ENCODE measurements around the gene CCDC88C. TPM values are rescaled to one million over a fixed set of nuclear protein-coding genes. Genes with fewer than 3 reads are reported as not detected.

The CCDC88C gene
- total RNA-seq, 2 experiments from 2014 or later: 206 to 209 TPM

- H3K27ac Mint-ChIP-seq: peak overlapping the region; percentile 81
- H3K4me3 Mint-ChIP-seq: peak overlapping the region; percentile 25
- H3K9me3 Mint-ChIP-seq: no peaks in the 10 kb centered on the region
- DNase-seq (no peak), ATAC-seq (ENCODE audit: low read depth) (no peak)
- POLR2A ChIA-PET: interaction anchor here (1.0 to 5.5 kb wide), 5 partner anchors 9 to 90 kb away, joined by 3 to 72 read pairs (median 19); partner anchors contain the start of gene CCDC88C
- peaks cover 77% of the 10 kb centered on the region for H3K4me1 Mint-ChIP-seq
- no peaks in the 10 kb centered on the region for H3K27me3 Mint-ChIP-seq
- peaks cover 40% of the 10 kb centered on the region for H3K36me3 Mint-ChIP-seq
Observed at GRCh38 chr14:91326514-91327249, 90.9 kb downstream of the CCDC88C start.

DNA sequence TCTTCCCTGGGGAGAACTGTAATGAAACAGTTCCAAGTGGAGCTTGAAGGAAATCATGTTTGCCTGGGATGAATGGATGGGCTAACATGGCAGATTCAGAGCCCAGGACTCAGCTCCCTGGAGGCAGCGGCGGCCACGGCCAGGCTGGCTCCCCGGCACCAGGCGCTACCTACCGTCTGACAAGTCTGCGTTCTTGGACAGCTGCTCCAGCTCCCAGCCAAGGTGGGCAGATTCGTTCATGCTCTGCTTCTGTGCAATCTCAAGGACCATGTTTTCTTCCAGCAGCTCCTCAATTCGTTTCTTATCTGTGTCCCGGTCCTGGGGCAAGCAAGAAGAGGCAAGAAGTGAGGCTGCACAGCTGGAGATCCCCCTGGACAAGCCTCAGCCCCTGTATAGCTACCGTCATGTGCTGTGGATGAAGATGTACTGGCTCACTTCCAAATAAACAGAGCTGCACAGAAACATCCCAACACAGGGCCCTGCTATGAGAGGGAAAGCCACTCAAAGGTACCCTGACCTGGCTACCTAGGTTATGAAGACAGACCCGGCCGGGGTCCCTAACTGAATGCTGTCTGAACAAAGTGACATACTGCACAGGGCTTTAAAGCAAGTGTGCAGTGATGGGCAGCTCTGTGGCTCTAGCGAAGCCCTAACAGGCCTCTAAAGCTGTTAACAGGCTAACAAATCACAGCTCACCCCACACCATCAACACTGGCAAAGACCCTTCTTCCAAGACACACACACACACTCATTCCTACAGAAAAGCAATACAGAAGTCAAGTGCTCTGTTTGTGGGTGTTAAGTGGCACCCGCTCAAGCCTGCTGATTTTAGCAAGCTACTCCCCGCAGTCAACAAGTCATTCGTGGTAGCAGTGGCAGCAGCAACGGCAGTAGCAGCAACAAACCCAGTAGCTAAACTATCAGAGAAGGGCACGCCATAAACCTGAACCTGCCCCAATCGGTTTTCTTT is 92.7 kb downstream of the CCDC88C start:
- DNase-seq (no peak), ATAC-seq (ENCODE audit: low read depth) (no peak)
- Mint-ChIP-seq H3K4me1 (peaks cover 60% of the 10 kb centered on the region), H3K9me3 (no peaks in the 10 kb centered on the region), H3K27me3 (no peaks in the 10 kb centered on the region), H3K4me3 (peak overlapping the region; percentile 37), H3K27ac (peak overlapping the region; percentile 95), H3K36me3 (peaks cover 39% of the 10 kb centered on the region)
- POLR2A ChIA-PET: interaction anchor here (0.8 to 5.5 kb wide), 8 partner anchors 9 to 185 kb away, joined by 3 to 72 read pairs (median 11); partner anchors contain the start of genes CCDC88C and PPP4R3A

- POLR2A ChIA-PET: interaction anchor here (0.8 to 5.5 kb wide), 8 partner anchors 8 to 97 kb away, joined by 3 to 72 read pairs (median 6); partner anchors contain the start of gene CCDC88C
- Mint-ChIP-seq H3K36me3 (peaks cover 44% of the 10 kb centered on the region), H3K27me3 (no peaks in the 10 kb centered on the region), H3K4me1 (peaks cover 55% of the 10 kb centered on the region), H3K27ac (peak overlapping the region; percentile 95), H3K4me3 (peak overlapping the region; percentile 79), H3K9me3 (no peaks in the 10 kb centered on the region)
- ATAC-seq (ENCODE audit: low read depth) (peak; percentile 81), DNase-seq (peak; percentile 93)
Observed at GRCh38 chr14:91323671-91324605, 93.7 kb downstream of the CCDC88C start.

GRCh38 chr14:91323031-91323430 is 94.6 kb downstream of the CCDC88C start:
- POLR2A ChIA-PET: interaction anchor here (0.8 to 5.5 kb wide), 7 partner anchors 28 to 98 kb away, joined by 3 to 72 read pairs (median 5); partner anchors contain the start of gene CCDC88C
- Mint-ChIP-seq H3K27me3 (no peaks in the 10 kb centered on the region), H3K4me1 (peaks cover 53% of the 10 kb centered on the region), H3K4me3 (no peak overlapping the region), H3K36me3 (peaks cover 47% of the 10 kb centered on the region), H3K9me3 (no peaks in the 10 kb centered on the region), H3K27ac (peak overlapping the region; percentile 95)
- ATAC-seq (ENCODE audit: low read depth) (no peak), DNase-seq (no peak)

DNA sequence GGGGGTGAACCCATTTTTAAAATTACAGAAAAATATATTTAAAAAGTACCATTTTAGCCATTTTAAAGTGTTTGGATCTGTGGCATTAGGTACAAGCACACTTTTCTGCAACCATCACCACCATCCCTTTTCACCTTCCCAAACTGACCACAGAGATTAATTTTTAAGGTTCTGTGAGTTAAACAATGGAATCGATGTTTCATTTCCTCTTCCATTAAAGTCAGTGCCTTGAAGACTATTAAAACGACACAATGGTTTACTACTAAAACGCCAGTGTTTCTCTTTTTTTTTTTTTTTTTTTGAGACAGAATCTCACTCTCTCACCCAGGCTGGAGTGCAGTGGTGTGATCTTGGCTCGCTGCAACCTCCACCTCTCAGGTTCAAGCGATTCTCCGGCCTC is 95.0 kb downstream of the CCDC88C start:
- no peak overlapping the region for H3K27ac Mint-ChIP-seq
- POLR2A ChIA-PET: interaction anchor here (3.2 to 5.5 kb wide), 2 partner anchors 52 to 94 kb away, joined by 16 to 72 read pairs; partner anchors contain the start of gene CCDC88C
- peaks cover 51% of the 10 kb centered on the region for H3K36me3 Mint-ChIP-seq
- H3K9me3 Mint-ChIP-seq: no peaks in the 10 kb centered on the region
- DNase-seq: no peak
- H3K4me1 Mint-ChIP-seq: peaks cover 53% of the 10 kb centered on the region
- no peak overlapping the region for H3K4me3 Mint-ChIP-seq
- ATAC-seq (ENCODE audit: low read depth): no peak
- no peaks in the 10 kb centered on the region for H3K27me3 Mint-ChIP-seq

DNA sequence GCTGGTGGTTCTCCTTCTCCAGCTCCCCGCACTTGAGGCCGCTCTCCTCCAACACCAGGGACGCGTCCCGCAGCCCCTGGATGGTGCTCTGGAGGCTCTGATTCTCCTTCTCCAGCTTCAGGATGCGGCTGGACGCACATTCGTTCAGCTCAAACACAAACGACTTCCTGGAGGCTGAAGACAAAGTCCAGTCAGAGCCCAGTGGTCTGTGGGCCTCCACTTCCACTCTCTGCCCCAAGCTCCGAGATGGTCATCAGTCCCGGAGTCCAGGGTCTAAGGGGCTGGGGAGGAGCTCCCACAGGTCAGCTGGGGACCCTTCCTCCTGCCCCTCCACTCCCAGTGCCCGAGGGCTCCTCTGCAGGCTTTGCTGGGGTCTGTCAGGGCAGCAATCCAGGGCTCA is 96.5 kb downstream of the CCDC88C start:
- Mint-ChIP-seq H3K36me3 (peaks cover 51% of the 10 kb centered on the region), H3K27me3 (no peaks in the 10 kb centered on the region), H3K27ac (no peak overlapping the region), H3K9me3 (no peaks in the 10 kb centered on the region), H3K4me3 (no peak overlapping the region), H3K4me1 (peaks cover 54% of the 10 kb centered on the region)
- no peak for ATAC-seq (ENCODE audit: low read depth)
- no peak for DNase-seq
- POLR2A ChIA-PET: interaction anchor here (1.0 kb wide), 1 partner anchor 30 kb away, joined by 4 read pairs; no protein-coding TSS in a partner anchor

DNA sequence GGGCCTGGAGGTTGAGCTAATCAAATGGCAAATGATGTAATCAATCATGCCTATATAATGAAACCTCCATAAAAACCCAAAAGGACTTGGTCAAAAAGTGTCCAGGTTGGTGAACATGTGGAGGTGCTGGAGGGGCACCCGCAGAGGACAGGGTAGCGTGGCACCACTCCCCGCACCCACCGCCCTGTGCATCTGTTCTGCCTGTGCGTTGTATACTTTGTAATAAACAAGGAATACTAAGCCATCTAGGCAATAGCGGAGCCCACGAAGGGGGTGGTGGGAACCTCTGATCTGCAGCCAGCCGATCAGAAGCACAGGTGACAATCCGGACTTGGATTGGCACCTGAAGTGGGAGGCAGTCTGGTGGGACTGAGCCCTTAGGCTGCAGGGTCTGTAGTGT is 97.4 kb downstream of the CCDC88C start:
- no peak overlapping the region for H3K27ac Mint-ChIP-seq
- no peaks in the 10 kb centered on the region for H3K9me3 Mint-ChIP-seq
- no peak overlapping the region for H3K4me3 Mint-ChIP-seq
- H3K4me1 Mint-ChIP-seq: peaks cover 56% of the 10 kb centered on the region
- no peaks in the 10 kb centered on the region for H3K27me3 Mint-ChIP-seq
- ATAC-seq (ENCODE audit: low read depth) (no peak), DNase-seq (no peak)
- POLR2A ChIA-PET: interaction anchor here (0.7 to 1.4 kb wide), 3 partner anchors 44 to 96 kb away, joined by 6 to 9 read pairs (median 8); no protein-coding TSS in a partner anchor
- peaks cover 50% of the 10 kb centered on the region for H3K36me3 Mint-ChIP-seq

DNA sequence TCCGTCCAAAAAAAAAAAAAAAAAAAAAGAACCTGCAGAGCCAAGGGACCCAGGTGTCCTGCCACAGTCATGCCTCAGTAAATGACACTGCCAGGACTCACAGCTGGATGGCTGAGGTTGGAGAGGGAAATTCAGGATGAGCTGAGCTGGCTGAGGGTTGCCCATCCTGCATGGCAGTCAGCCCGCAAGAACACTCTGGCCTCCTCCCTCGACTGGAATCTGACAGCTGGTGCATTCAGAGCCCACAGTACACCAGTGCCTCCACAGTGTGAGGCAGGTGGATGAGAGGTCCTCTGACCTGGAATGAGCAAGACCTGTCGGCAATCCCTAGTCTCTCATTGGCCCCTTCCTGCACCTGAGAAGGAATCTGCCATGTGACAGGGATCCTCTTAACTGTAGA is 98.7 kb downstream of the CCDC88C start:
- Mint-ChIP-seq H3K9me3 (no peaks in the 10 kb centered on the region), H3K4me3 (no peak overlapping the region), H3K27me3 (no peaks in the 10 kb centered on the region), H3K4me1 (peaks cover 52% of the 10 kb centered on the region), H3K36me3 (peaks cover 49% of the 10 kb centered on the region), H3K27ac (peak overlapping the region; percentile 49)
- no peak for ATAC-seq (ENCODE audit: low read depth)
- POLR2A ChIA-PET: interaction anchor here (0.6 to 2.6 kb wide), 3 partner anchors 96 to 135 kb away, joined by 3 to 23 read pairs (median 18); partner anchors contain the start of gene CCDC88C
- DNase-seq: no peak

- peak; percentile 65 for ATAC-seq (ENCODE audit: low read depth)
- Mint-ChIP-seq H3K4me1 (peaks cover 52% of the 10 kb centered on the region), H3K27ac (peak overlapping the region; percentile 95), H3K4me3 (peak overlapping the region; percentile 77), H3K9me3 (no peaks in the 10 kb centered on the region), H3K27me3 (no peaks in the 10 kb centered on the region), H3K36me3 (peaks cover 51% of the 10 kb centered on the region)
- DNase-seq: peak; percentile 80
- POLR2A ChIA-PET: interaction anchor here (0.7 to 2.6 kb wide), 18 partner anchors 10 to 204 kb away, joined by 3 to 23 read pairs (median 4); partner anchors contain the start of genes CCDC88C, DGLUCY, GPR68 and PPP4R3A
Observed at GRCh38 chr14:91317381-91318308, 100.0 kb downstream of the CCDC88C start.

GRCh38 chr14:91316761-91317160 is 100.9 kb downstream of the CCDC88C start:
- Mint-ChIP-seq H3K27ac (peak overlapping the region; percentile 95), H3K27me3 (no peaks in the 10 kb centered on the region), H3K4me1 (peaks cover 53% of the 10 kb centered on the region), H3K4me3 (peak overlapping the region; percentile 77), H3K36me3 (peaks cover 54% of the 10 kb centered on the region), H3K9me3 (no peaks in the 10 kb centered on the region)
- ATAC-seq (ENCODE audit: low read depth) (no peak), DNase-seq (no peak)
- POLR2A ChIA-PET: interaction anchor here (1.0 to 2.6 kb wide), 12 partner anchors 10 to 203 kb away, joined by 3 to 23 read pairs (median 4); partner anchors contain the start of genes CCDC88C and DGLUCY

DNA sequence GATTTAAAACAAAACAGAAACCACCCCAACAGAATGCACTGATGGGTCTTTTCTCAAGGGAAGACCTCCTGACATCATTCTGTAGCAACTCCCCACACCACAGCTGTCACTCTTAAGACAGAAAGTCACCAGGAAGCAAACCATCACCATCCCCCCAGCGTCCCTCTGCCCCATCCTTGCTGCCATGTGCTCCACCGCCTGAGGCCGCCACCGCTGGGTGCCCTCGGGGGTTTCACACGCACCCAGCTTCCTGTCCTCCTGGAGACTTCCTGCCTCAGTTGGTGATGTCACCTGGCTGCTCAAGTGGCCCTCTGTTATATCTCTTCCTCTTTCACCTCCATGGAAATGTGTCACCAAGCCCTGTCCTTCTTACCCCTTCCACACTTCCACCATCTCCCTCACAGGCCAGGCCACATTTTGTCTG is 101.8 kb downstream of the CCDC88C start:
- Mint-ChIP-seq H3K4me3 (peak overlapping the region; percentile 77), H3K27me3 (no peaks in the 10 kb centered on the region), H3K27ac (peak overlapping the region; percentile 95), H3K36me3 (peaks cover 56% of the 10 kb centered on the region), H3K9me3 (no peaks in the 10 kb centered on the region), H3K4me1 (peaks cover 62% of the 10 kb centered on the region)
- ATAC-seq (ENCODE audit: low read depth) (peak; percentile 78), DNase-seq (peak; percentile 87)
- POLR2A ChIA-PET: interaction anchor here (0.7 to 2.2 kb wide), 8 partner anchors 9 to 194 kb away, joined by 3 to 16 read pairs (median 5); partner anchors contain the start of genes CCDC88C, GPR68 and PPP4R3A

Measured in activated naive CD8-positive, alpha-beta T cell treated with anti-CD3 and anti-CD28 coated beads, Interleukin-2, amount 10 ng/mL, durations not matched to agents 7 days and 5 days (primary cell).